GM12878 (cell line): Measurements from ENCODE around the gene CARD10. TPM values are rescaled to one million over a fixed set of nuclear protein-coding genes. Genes with fewer than 3 reads are reported as not detected.

Experiments
- CHD2 ChIP-seq: IDR thresholded peaks from 2 replicates; pipeline ENCODE4 v1.6.1; 2011; ENCODE audit warnings: low read depth, low read length, improper control_type of control experiment, borderline replicate concordance
- GATAD2B ChIP-seq: fragments of 450-650 bp; conservative IDR thresholded peaks from 2 replicates; pipeline ENCODE4 v1.6.1; 2017; ENCODE audit warnings: low read depth, mild to moderate bottlenecking, moderate library complexity
- MEF2B ChIP-seq: fragments of 450-650 bp; IDR thresholded peaks from 2 replicates; pipeline ENCODE4 v1.6.1; 2018; ENCODE audit warnings: mild to moderate bottlenecking, moderate library complexity; ENCODE audit not compliant: partially characterized antibody, poor library complexity, severe bottlenecking
- MTA2 ChIP-seq: fragments of 450-650 bp; IDR thresholded peaks from 2 replicates; pipeline ENCODE4 v1.6.1; 2016; ENCODE audit warnings: low read depth, mild to moderate bottlenecking, moderate library complexity
- NBN ChIP-seq: fragments of 450-650 bp; IDR thresholded peaks from 2 replicates; pipeline ENCODE4 v1.6.1; 2016
- PAX8 ChIP-seq: fragments of 450-650 bp; IDR thresholded peaks from 2 replicates; pipeline ENCODE4 v1.6.1; 2017; ENCODE audit warnings: mild to moderate bottlenecking, moderate library complexity
- RELB ChIP-seq: fragments of 450-650 bp; IDR thresholded peaks from 2 replicates; pipeline ENCODE4 v1.6.1; 2017; ENCODE audit warnings: low read depth, mild to moderate bottlenecking, moderate library complexity
- SPI1 ChIP-seq: IDR thresholded peaks from 2 replicates; pipeline ENCODE4 v1.6.1; 2011; ENCODE audit warnings: low read depth, mild to moderate bottlenecking, low read length, moderate library complexity, borderline replicate concordance; ENCODE audit not compliant: insufficient read depth
- ZNF687 ChIP-seq: fragments of 450-650 bp; IDR thresholded peaks from 2 replicates; pipeline ENCODE4 v1.6.1; 2017; ENCODE audit warnings: mild to moderate bottlenecking, moderate library complexity
- polyA plus RNA-seq, 11 experiments: library from polyadenylated mRNA; depleted of rRNA in 4 of 11; unstranded in 6 of 11; stranded (reverse) in 5 of 11; fragments of >200 nt; fragmentation: Nextera tagmentation in 4 of 11; fragmentation: Illumina TruSeq in 1 of 11; extraction: Ambion mirVana in 4 of 11; extraction: Trizol in 1 of 11; gene quantifications; 1 replicate in 1 of 11; 2 replicates in 10 of 11; pipeline versions ENCODE4 v1.2.1 to v1.2.3, GENCODE V29; 2011 to 2016; ENCODE audit warnings: inconsistent platforms in 2 of 11, missing spikeins in 2 of 11, low read depth in 1 of 11
- total RNA-seq, 4 experiments: library from RNA; depleted of rRNA in 3 of 4; stranded (reverse); fragments of >200 nt in 3 of 4; fragmentation: Illumina TruSeq in 1 of 4; extraction: Trizol in 1 of 4; gene quantifications; 2 replicates each; pipeline versions ENCODE4 v1.2.1 to v1.2.3, GENCODE V29; 2013 to 2021

CARD10 gene
- total and polyA plus RNA-seq, 10 of the 15 experiments (the other 5 are each of a cell fraction or from before 2014, with no cell fraction given) = 0.08 to 0.10 (median 0.10) TPM; not detected in 7

- TF ChIP-seq ZNF687 (0 out of 2 replicates have a peak, but pooled peaks have one; percentile 29), RELB (peak; percentile 40; the same call in 1 of the 2 replicates), GATAD2B (peak; percentile 65), MEF2B (peak; percentile 91), MTA2 (peak; percentile 74; the same call in 1 of the 2 replicates), CHD2 (0 out of 2 replicates have a peak, but pooled peaks have one; percentile 18), NBN (0 out of 2 replicates have a peak, but pooled peaks have one; percentile 23), PAX8 (no peak), SPI1 (peak; percentile 65; the same call in 1 of the 2 replicates)
Measured at GRCh38 chr22:37533995-37534394, 14.8 kb upstream of the CARD10 start (continued).
